SW480 (cell line): Measurements from ENCODE around the gene ABTB1.

ENCODE experiments used
- DNase-seq: peaks from one replicate; pipeline ENCODE4 v3.0.0-alpha.2; 2016; ENCODE audit warnings: low spot score

Gene ABTB1

GRCh38 chr3:127720161-127720823 lies 47.5 kb downstream of the ABTB1 start:
- no peak for DNase-seq

GRCh38 chr3:127720985-127721935 lies 48.5 kb downstream of the ABTB1 start:
- DNase-seq: no peak

DNA sequence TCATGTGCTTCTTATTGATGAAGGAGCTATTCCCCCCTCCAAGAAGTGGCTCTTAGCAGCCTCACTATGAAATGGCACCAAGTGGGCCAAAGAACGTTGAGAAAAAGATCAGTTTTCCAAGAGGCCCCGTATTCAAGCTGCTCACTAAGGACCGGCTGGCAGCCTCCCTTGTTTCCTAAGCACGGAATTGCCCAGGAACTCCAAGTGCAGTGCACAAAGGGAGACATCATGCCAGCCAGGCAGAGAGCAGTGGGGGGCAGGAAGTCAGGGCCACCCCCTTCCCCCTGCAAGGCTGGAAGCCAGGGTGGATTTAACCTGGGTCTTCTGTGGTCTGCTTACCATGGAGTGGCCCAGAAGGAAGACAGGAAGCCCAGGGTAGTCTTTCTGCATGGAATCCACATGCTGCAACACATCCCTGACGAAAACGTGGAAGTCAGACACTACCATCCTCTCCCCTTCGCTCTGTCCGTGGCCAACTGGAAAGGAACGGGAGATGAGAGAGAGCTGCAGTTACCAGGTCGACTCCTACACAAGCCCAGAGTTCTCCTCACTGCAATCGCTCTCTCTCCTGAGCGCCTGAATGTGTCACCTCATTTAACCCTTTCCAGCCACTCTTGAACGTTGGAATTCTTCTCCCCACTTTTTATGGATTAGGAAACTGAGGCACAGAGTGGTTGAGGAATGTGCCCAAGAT lies 49.5 kb downstream of the ABTB1 start:
- no peak for DNase-seq

- DNase-seq: no peak
Measured at GRCh38 chr3:127723011-127723567, 50.3 kb downstream of the ABTB1 start.

GRCh38 chr3:127726894-127727293 lies 54.1 kb downstream of the ABTB1 start:
- no peak for DNase-seq

DNA sequence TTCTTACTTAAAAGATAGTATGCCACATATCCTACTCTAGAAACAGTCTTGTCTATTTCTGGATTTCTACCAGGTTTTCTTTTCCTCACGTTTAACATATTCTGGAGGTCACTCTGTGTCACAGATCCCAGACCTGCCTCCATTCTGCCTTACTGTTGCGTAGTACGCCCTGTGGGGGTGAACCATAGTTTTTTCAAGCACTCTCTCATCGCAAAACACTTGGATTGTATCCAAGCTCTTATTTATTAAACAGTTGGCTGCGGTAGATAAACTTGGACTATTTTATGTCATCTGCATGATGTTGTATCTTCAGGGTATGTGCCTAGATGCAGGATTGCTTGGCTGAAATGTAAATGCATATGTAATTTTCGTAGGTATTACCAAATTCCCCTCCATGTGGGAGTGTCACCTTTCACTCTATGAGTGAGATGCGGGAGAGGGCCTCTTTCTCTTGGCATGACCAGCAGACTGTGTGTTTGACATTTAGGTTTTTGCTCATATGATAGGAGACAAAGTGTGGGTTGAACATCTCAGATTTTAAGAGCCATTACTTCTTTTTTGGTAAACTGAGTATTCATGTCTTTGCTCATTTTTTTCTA lies 55.8 kb downstream of the ABTB1 start:
- DNase-seq: no peak

DNA sequence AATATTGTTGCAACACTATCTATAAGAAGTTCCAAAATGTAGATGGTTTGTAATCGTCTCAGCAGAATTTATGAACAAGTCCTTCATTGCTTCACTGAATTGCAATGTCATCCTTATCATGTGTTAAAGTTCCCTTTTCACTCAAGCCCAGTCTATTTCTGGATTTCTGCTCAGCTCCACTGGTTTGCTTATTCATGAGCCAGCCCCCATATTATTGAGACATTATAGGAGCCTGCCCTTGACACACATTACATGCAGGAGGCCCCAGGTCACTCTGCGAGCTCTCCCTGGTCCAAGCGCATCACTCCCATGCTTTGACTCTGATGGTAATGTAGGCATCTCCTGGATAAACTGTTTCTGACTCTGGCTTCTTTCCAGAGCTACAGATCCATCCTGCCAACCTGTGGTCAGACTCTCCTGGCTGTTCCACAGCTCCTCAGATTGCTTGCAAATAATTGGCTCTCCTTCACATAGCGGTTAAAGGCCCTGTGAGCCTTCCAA lies 56.9 kb downstream of the ABTB1 start:
- no peak for DNase-seq

DNA sequence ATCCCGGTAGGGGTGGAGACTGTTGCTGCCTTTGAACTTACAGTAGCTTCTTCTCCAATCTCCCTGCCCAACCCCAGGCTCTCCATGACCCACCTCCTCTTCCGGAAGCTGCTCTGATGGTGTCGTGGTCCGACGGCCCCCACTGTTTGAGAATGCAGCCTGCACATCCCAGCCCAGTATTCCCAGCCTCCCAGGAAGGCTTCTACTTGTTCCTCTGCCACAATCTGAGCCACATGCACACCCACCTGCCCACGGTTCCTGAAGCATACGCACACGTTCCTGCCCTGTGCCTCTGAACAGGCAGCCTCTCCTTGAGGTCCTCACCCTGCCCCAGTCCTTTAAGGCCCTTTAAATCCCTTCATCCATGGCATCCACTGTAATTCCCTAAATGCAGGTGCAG lies 57.4 kb downstream of the ABTB1 start:
- peak; percentile 23 for DNase-seq
